H1 (cell line): ENCODE results near the gene ERVFRD-1. TPM values are rescaled to one million over a fixed set of nuclear protein-coding genes. Genes with fewer than 3 reads are reported as not detected.

ENCODE experiments used
- CTCF ChIA-PET: fragments of 300-600 bp; sonication (Branson Sonifier 250); formaldehyde crosslinking; loops from one replicate; lab custom pipeline; 2021; ENCODE audit not compliant: partially characterized antibody; lab: Charles Lee
- POLR2A ChIA-PET: fragments of 300-600 bp; sonication (Branson Sonifier 250); formaldehyde crosslinking; loops from one replicate; lab custom pipeline; 2021; ENCODE audit warnings: inconsistent platforms; ENCODE audit not compliant: partially characterized antibody; lab: Charles Lee
- DNase-seq, 2 experiments: peaks; one replicate each; pipeline versions ENCODE4 v3.0.0 to v3.0.0-alpha.2; 2010 to 2022; ENCODE audit warnings: low spot score in 2 of 2, low read depth in 1 of 2, mixed read lengths in 1 of 2
- FAIRE-seq: peaks from 2 replicates; lab custom pipeline; 2011; peaks lifted over from hg19 to GRCh38; lab: Jason Lieb, UNC
- H2AFZ ChIP-seq: 2 replicates; pipeline ENCODE4 v1.8.1; 2012; ENCODE audit warnings: low read length, inconsistent platforms
- H2AK5ac ChIP-seq: 2 replicates; pipeline ENCODE4 v1.6.1; 2013; ENCODE audit warnings: low read depth, low read length
- H2BK120ac ChIP-seq: replicated peaks from 2 replicates; pipeline ENCODE3; 2013; ENCODE audit warnings: low read depth, low read length, inconsistent platforms
- H2BK12ac ChIP-seq: 2 replicates; pipeline ENCODE4 v1.6.1; 2013; ENCODE audit warnings: low read depth, low read length
- H2BK15ac ChIP-seq: 2 replicates; pipeline ENCODE4 v1.6.1; 2013; ENCODE audit warnings: low read length
- H2BK20ac ChIP-seq: 2 replicates; pipeline ENCODE4 v1.6.1; 2013; ENCODE audit warnings: low read length
- H2BK5ac ChIP-seq: 2 replicates; pipeline ENCODE4 v1.6.1; 2013; ENCODE audit warnings: low read depth, low read length
- H3K14ac ChIP-seq: 2 replicates; pipeline ENCODE4 v1.6.1; 2013; ENCODE audit warnings: inconsistent platforms; ENCODE audit not compliant: insufficient read length
- H3K18ac ChIP-seq: 2 replicates; pipeline ENCODE4 v1.6.1; 2013; ENCODE audit warnings: low read length; ENCODE audit errors: extremely low read depth
- H3K23ac ChIP-seq: 2 replicates; pipeline ENCODE4 v1.6.1; 2013; ENCODE audit warnings: inconsistent platforms; ENCODE audit not compliant: insufficient read length
- H3K23me2 ChIP-seq: 2 replicates; pipeline ENCODE4 v1.6.1; 2013; ENCODE audit warnings: low read depth, low read length
- H3K27ac ChIP-seq: 2 replicates; pipeline ENCODE4 v1.6.1; 2011; ENCODE audit warnings: low read depth, low read length, inconsistent platforms
- H3K27me3 ChIP-seq, 4 experiments: replicated peaks in 1 of 4; 1 replicate in 1 of 4; 2 replicates in 3 of 4; pipeline versions ENCODE4 v1.6.1 to v1.8.1; 2011 to 2013; ENCODE audit warnings: low read length in 3 of 4, mild to moderate bottlenecking in 3 of 4, inconsistent platforms in 2 of 4, mixed read lengths in 2 of 4, moderate library complexity in 1 of 4; ENCODE audit not compliant: control insufficient read depth in 3 of 4, insufficient read depth in 3 of 4; ENCODE audit errors: extremely low read depth in 1 of 4
- H3K36me3 ChIP-seq, 4 experiments: 2 replicates each; pipeline versions ENCODE4 v1.6.1 to v1.8.1; 2011 to 2013; ENCODE audit warnings: mild to moderate bottlenecking in 4 of 4, low read length in 3 of 4, moderate library complexity in 2 of 4, control low read depth in 1 of 4, inconsistent platforms in 1 of 4; ENCODE audit not compliant: insufficient read depth in 4 of 4, control insufficient read depth in 2 of 4
- H3K4ac ChIP-seq: replicated peaks from 2 replicates; pipeline ENCODE3; 2013; ENCODE audit warnings: low read length, low read depth, mixed read lengths, inconsistent platforms; ENCODE audit not compliant: insufficient read length
- H3K4me1 ChIP-seq, 4 experiments: replicated peaks in 1 of 4; 1 replicate in 1 of 4; 2 replicates in 3 of 4; pipeline versions ENCODE4 v1.6.1 to v1.8.1; 2011 to 2013; ENCODE audit warnings: low read length in 3 of 4, inconsistent platforms in 2 of 4, mixed read lengths in 1 of 4; ENCODE audit not compliant: insufficient read depth in 4 of 4, control insufficient read depth in 3 of 4
- H3K4me2 ChIP-seq, 2 experiments: 2 replicates each; pipeline versions ENCODE4 v1.6.1 to v1.8.1; 2011 to 2013; ENCODE audit warnings: low read depth in 2 of 2, low read length in 2 of 2, control low read depth in 1 of 2, inconsistent platforms in 1 of 2, mild to moderate bottlenecking in 1 of 2; ENCODE audit not compliant: insufficient read depth in 1 of 2
- H3K4me3 ChIP-seq, 4 experiments: fragments of 200-600, 300-600 bp in 1 of 4; sonication (generic), shearing (Covaris generic), sonication (Bioruptor Twin) in 1 of 4; 2 replicates each; pipeline versions ENCODE4 v1.5.1 to v1.8.1; 2011 to 2016; ENCODE audit warnings: low read length in 4 of 4, low read depth in 3 of 4, control low read depth in 2 of 4, inconsistent platforms in 2 of 4, mild to moderate bottlenecking in 2 of 4, mixed read lengths in 1 of 4, moderate library complexity in 1 of 4; ENCODE audit not compliant: insufficient read depth in 2 of 4; ENCODE audit errors: extremely low read depth in 1 of 4
- H3K56ac ChIP-seq: replicated peaks from 2 replicates; pipeline ENCODE3; 2013; ENCODE audit warnings: low read depth, mild to moderate bottlenecking, mixed read lengths, low read length, inconsistent platforms; ENCODE audit not compliant: insufficient read length
- H3K79me1 ChIP-seq: 2 replicates; pipeline ENCODE4 v1.6.1; 2013; ENCODE audit warnings: low read depth, low read length, control low read depth
- H3K79me2 ChIP-seq, 2 experiments: 2 replicates each; pipeline versions ENCODE4 v1.6.1 to v1.8.1; 2012 to 2013; ENCODE audit warnings: low read length in 2 of 2, mild to moderate bottlenecking in 2 of 2, inconsistent platforms in 1 of 2; ENCODE audit not compliant: insufficient read depth in 2 of 2, control insufficient read depth in 1 of 2
- H3K9ac ChIP-seq, 4 experiments: replicated peaks in 1 of 4; 1 replicate in 1 of 4; 2 replicates in 3 of 4; pipeline versions ENCODE4 v1.6.1 to v1.8.1; 2011 to 2013; ENCODE audit warnings: low read depth in 3 of 4, low read length in 3 of 4, control low read depth in 2 of 4, mild to moderate bottlenecking in 2 of 4, moderate library complexity in 2 of 4, inconsistent platforms in 1 of 4; ENCODE audit errors: extremely low read depth in 1 of 4
- H3K9me3 ChIP-seq, 2 experiments: 2 replicates each; pipeline versions ENCODE4 v1.6.1 to v1.8.1; 2012 to 2013; ENCODE audit warnings: mild to moderate bottlenecking in 2 of 2, moderate library complexity in 2 of 2, control low read depth in 1 of 2, inconsistent platforms in 1 of 2, low read depth in 1 of 2, low read length in 1 of 2, mixed read lengths in 1 of 2; ENCODE audit not compliant: insufficient read depth in 2 of 2
- H4K20me1 ChIP-seq, 2 experiments: replicated peaks in 1 of 2; 2 replicates each; pipeline versions ENCODE3 to v1.8.1; 2011 to 2013; ENCODE audit warnings: inconsistent platforms in 2 of 2, low read length in 2 of 2, mild to moderate bottlenecking in 1 of 2; ENCODE audit not compliant: insufficient read depth in 2 of 2, control insufficient read depth in 1 of 2
- H4K5ac ChIP-seq: 2 replicates; pipeline ENCODE4 v1.6.1; 2013; ENCODE audit warnings: low read length, low read depth, mixed read lengths, inconsistent platforms; ENCODE audit not compliant: insufficient read length
- H4K8ac ChIP-seq: 2 replicates; pipeline ENCODE4 v1.8.0; 2013; ENCODE audit warnings: mild to moderate bottlenecking, moderate library complexity, low read length, inconsistent platforms; ENCODE audit not compliant: insufficient read depth; ENCODE audit errors: extremely low read depth
- H4K91ac ChIP-seq: replicated peaks from 2 replicates; pipeline ENCODE3; 2013; ENCODE audit warnings: low read length, mixed read lengths, inconsistent platforms; ENCODE audit not compliant: insufficient read length
- ATF3 ChIP-seq: IDR thresholded peaks from 2 replicates; pipeline ENCODE4 v1.6.1; 2011; ENCODE audit warnings: low read depth, mild to moderate bottlenecking, low read length; ENCODE audit not compliant: insufficient read depth
- BACH1 ChIP-seq: IDR thresholded peaks from 2 replicates; pipeline ENCODE4 v1.6.1; 2012; ENCODE audit warnings: low read length, improper control_type of control experiment
- BCL11A ChIP-seq, 2 experiments: IDR thresholded peaks; one replicate each; pipeline ENCODE4 v1.6.1; 2011; ENCODE audit warnings: low read depth in 2 of 2, low read length in 2 of 2, mild to moderate bottlenecking in 2 of 2
- CBX8 ChIP-seq: fragments of 300-800, 300-1000 bp; sonication (generic); IDR thresholded peaks from 2 replicates; pipeline ENCODE4 v1.7.1; 2016; ENCODE audit warnings: low read depth, low read length, borderline replicate concordance
- GTF2F1 ChIP-seq: IDR thresholded peaks from 2 replicates; pipeline ENCODE4 v1.6.1; 2012; ENCODE audit warnings: low read depth, low read length, improper control_type of control experiment, borderline replicate concordance
- HDAC6 ChIP-seq: IDR thresholded peaks from one replicate; pipeline ENCODE4 v1.7.1; 2012; ENCODE audit warnings: low read depth, mild to moderate bottlenecking, inconsistent platforms, low read length, moderate library complexity
- KDM5A ChIP-seq: fragments of 200-600 bp; IDR thresholded peaks from 2 replicates; pipeline ENCODE4 v1.7.1; 2012; ENCODE audit warnings: mild to moderate bottlenecking, low read length, inconsistent platforms, mixed read lengths
- NANOG ChIP-seq: IDR thresholded peaks from 2 replicates; pipeline ENCODE4 v1.6.1; 2011; ENCODE audit warnings: low read length, low read depth, mild to moderate bottlenecking, inconsistent platforms; ENCODE audit not compliant: insufficient read depth, poor library complexity, severe bottlenecking
- NRF1 ChIP-seq: IDR thresholded peaks from 2 replicates; pipeline ENCODE4 v1.6.1; 2011; ENCODE audit warnings: mild to moderate bottlenecking, low read depth, low read length, improper control_type of control experiment
- PHF8 ChIP-seq: fragments of 200-600 bp; sonication (generic); conservative IDR thresholded peaks from 2 replicates; pipeline ENCODE4 v1.7.1; 2012; ENCODE audit warnings: low read depth, mild to moderate bottlenecking, inconsistent platforms, low read length, moderate library complexity
- POLR2A ChIP-seq, 2 experiments: IDR thresholded peaks; 1 replicate in 1 of 2; 2 replicates in 1 of 2; pipeline ENCODE4 v1.6.1; 2011; ENCODE audit warnings: low read depth in 2 of 2, low read length in 2 of 2, mild to moderate bottlenecking in 2 of 2; ENCODE audit errors: control extremely low read depth in 1 of 2
- POU5F1 ChIP-seq: IDR thresholded peaks from 2 replicates; pipeline ENCODE4 v1.6.1; 2011; ENCODE audit warnings: low read depth, mild to moderate bottlenecking, low read length, moderate library complexity
- RAD21 ChIP-seq, 2 experiments: IDR thresholded peaks in 1 of 2; conservative IDR thresholded peaks in 1 of 2; 2 replicates each; pipeline ENCODE4 v1.6.1; 2011; ENCODE audit warnings: low read depth in 2 of 2, low read length in 2 of 2, improper control_type of control experiment in 1 of 2, inconsistent platforms in 1 of 2, mild to moderate bottlenecking in 1 of 2, moderate library complexity in 1 of 2
- SIX5 ChIP-seq: IDR thresholded peaks from 2 replicates; pipeline ENCODE4 v1.6.1; 2011; ENCODE audit warnings: mild to moderate bottlenecking, low read depth, low read length
- TAF1 ChIP-seq: IDR thresholded peaks from 2 replicates; pipeline ENCODE4 v1.6.1; 2011; ENCODE audit warnings: mild to moderate bottlenecking, low read depth, low read length
- TCF12 ChIP-seq: IDR thresholded peaks from 2 replicates; pipeline ENCODE4 v1.6.1; 2011; ENCODE audit warnings: low read depth, mild to moderate bottlenecking, low read length
- polyA plus RNA-seq, 7 experiments: library from polyadenylated mRNA; depleted of rRNA in 3 of 7; stranded (reverse) in 5 of 7; unstranded in 2 of 7; fragments of >200 nt in 5 of 7; fragments of 200-250 nt in 2 of 7; gene quantifications; 1 replicate in 5 of 7; 2 replicates in 1 of 7; 4 replicates in 1 of 7; pipeline versions ENCODE4 v1.2.1 to v1.2.3, GENCODE V29; 2011 to 2013; ENCODE audit warnings: missing spikeins in 2 of 7, mixed read lengths in 2 of 7
- total RNA-seq: library from RNA; stranded (reverse); fragmentation: NEBNext Ultra II Directional; extraction: Animal tissue kit (Norgen Biotek cat#: 25700); gene quantifications from 2 replicates; pipeline ENCODE4 v1.2.1, GENCODE V29; 2021

Gene ERVFRD-1
- total and polyA plus RNA-seq, 2 of the 8 experiments (the other 6 are each of a cell fraction or from before 2014, with no cell fraction given), result not detected

- Histone ChIP-seq H2AK5ac (no peak overlapping the region), H2BK5ac (no peak overlapping the region), H3K4me1 (peaks cover 0 to 3% (median 0%) of the 10 kb centered on the region in 4 experiments; a peak in 2 of 7 replicates), H3K23me2 (no peaks in the 10 kb centered on the region), H3K56ac (no peak overlapping the region), H2AFZ (no peak overlapping the region), H3K9ac (no peak overlapping the region), H4K91ac (no peak overlapping the region), H3K27ac (no peak overlapping the region), H4K8ac (no peak overlapping the region), H3K4me2 (no peak overlapping the region), H3K23ac (no peak overlapping the region), H3K36me3 (no peaks in the 10 kb centered on the region), H4K20me1 (no peaks in the 10 kb centered on the region), H3K79me1 (no peaks in the 10 kb centered on the region), H3K14ac (no peak overlapping the region), H3K4me3 (no peak overlapping the region), H3K79me2 (no peaks in the 10 kb centered on the region), H3K9me3 (no peaks in the 10 kb centered on the region), H2BK20ac (no peak overlapping the region), H2BK12ac (no peak overlapping the region), H3K4ac (no peak overlapping the region), H2BK120ac (no peak overlapping the region), H3K27me3 (no peaks in the 10 kb centered on the region), H3K18ac (no peak overlapping the region), H4K5ac (no peak overlapping the region), H2BK15ac (no peak overlapping the region)
- ChIA-PET CTCF (interaction anchor here (0.8 kb wide), 1 partner anchor 20 kb away, joined by 3 read pairs; no protein-coding TSS in a partner anchor), POLR2A (no interaction called here)
- TF ChIP-seq NANOG (no peak), PHF8 (no peak), KDM5A (no peak), RAD21 (IDR thresholded peaks at IDR 0.05 in 1 of 2, conservative IDR thresholded peaks at IDR 0.05 in 1 of 2; ENCODE audit: low read depth in 2 of 2, low read length in 2 of 2) (no peak), GTF2F1 (no peak), POU5F1 (no peak), TAF1 (no peak), HDAC6 (no peak), BCL11A (IDR thresholded peaks at IDR 0.05; ENCODE audit: low read depth in 2 of 2, low read length in 2 of 2) (no peak), BACH1 (no peak), NRF1 (no peak), CBX8 (no peak), SIX5 (no peak), POLR2A (IDR thresholded peaks at IDR 0.05; ENCODE audit: control extremely low read depth in 1 of 2, low read depth in 2 of 2, low read length in 2 of 2) (no peak), ATF3 (no peak), TCF12 (no peak)
- FAIRE-seq (no peak), DNase-seq (no peak)
Observed at GRCh38 chr6:11152581-11152980, 41.1 kb upstream of the ERVFRD-1 start.
